Measurements from ENCODE around the gene MVB12B.

DNA sequence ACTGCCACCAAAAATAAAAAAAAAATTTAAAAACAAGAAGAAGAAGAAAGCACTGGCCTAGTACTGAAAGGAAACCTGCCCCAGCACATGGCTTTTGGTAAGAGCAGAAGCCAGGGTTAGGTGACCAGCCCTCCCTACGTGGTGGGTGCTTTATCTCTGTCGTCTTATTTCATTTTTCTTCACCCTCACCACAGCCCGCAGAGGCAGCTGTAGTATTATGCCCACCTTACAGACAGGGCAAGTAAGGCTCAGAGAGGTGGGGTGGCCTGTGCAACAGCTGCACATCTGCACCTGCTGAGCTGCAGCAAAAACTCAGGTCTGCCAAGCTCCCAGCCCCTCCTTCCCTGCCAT lies 146.3 kb downstream of the MVB12B start:
- no peak for TF ChIP-seq EZH2phosphoT487 (IDR thresholded peaks at IDR 0.05; ENCODE audit: low read depth)
- TF ChIP-seq, protein P1, sequence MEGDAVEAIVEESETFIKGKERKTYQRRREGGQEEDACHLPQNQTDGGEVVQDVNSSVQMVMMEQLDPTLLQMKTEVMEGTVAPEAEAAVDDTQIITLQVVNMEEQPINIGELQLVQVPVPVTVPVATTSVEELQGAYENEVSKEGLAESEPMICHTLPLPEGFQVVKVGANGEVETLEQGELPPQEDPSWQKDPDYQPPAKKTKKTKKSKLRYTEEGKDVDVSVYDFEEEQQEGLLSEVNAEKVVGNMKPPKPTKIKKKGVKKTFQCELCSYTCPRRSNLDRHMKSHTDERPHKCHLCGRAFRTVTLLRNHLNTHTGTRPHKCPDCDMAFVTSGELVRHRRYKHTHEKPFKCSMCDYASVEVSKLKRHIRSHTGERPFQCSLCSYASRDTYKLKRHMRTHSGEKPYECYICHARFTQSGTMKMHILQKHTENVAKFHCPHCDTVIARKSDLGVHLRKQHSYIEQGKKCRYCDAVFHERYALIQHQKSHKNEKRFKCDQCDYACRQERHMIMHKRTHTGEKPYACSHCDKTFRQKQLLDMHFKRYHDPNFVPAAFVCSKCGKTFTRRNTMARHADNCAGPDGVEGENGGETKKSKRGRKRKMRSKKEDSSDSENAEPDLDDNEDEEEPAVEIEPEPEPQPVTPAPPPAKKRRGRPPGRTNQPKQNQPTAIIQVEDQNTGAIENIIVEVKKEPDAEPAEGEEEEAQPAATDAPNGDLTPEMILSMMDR (IDR thresholded peaks at IDR 0.05; ENCODE audit: low read depth, low read length), result no peak

All from OCI-LY3 (cell line).